H9 (cell line): ENCODE data around the gene VANGL2. TPM values are rescaled to one million over a fixed set of nuclear protein-coding genes. Genes with fewer than 3 reads are reported as not detected.

Experiments used
- DNase-seq: peaks from one replicate; pipeline ENCODE4 v3.0.0-alpha.2; 2017
- H2AFZ ChIP-seq: one replicate; pipeline ENCODE4 v1.6.1; 2013; ENCODE audit warnings: mild to moderate bottlenecking, low read length, control low read depth, moderate library complexity
- H2AK5ac ChIP-seq: 2 replicates; pipeline ENCODE4 v1.6.1; 2013; ENCODE audit warnings: low read length, control low read depth, mixed read lengths; ENCODE audit not compliant: insufficient read length
- H2BK120ac ChIP-seq: one replicate; pipeline ENCODE4 v1.6.1; 2013; ENCODE audit warnings: low read depth, mild to moderate bottlenecking, low read length, control low read depth, inconsistent platforms; ENCODE audit not compliant: poor library complexity, severe bottlenecking
- H2BK12ac ChIP-seq: 2 replicates; pipeline ENCODE4 v1.6.1; 2013; ENCODE audit warnings: low read length, control low read depth, mixed read lengths, low read depth; ENCODE audit not compliant: insufficient read length
- H2BK15ac ChIP-seq: 2 replicates; pipeline ENCODE4 v1.6.1; 2013; ENCODE audit warnings: low read depth, low read length, control low read depth
- H2BK20ac ChIP-seq: one replicate; pipeline ENCODE4 v1.6.1; 2013; ENCODE audit warnings: low read depth, mild to moderate bottlenecking, low read length, control low read depth, inconsistent platforms; ENCODE audit not compliant: poor library complexity, severe bottlenecking
- H2BK5ac ChIP-seq: 2 replicates; pipeline ENCODE4 v1.6.1; 2013; ENCODE audit warnings: low read length, control low read depth, mixed read lengths; ENCODE audit not compliant: insufficient read length
- H3K14ac ChIP-seq: 2 replicates; pipeline ENCODE4 v1.6.1; 2013; ENCODE audit warnings: low read length, control low read depth; ENCODE audit not compliant: insufficient read depth
- H3K18ac ChIP-seq: 2 replicates; pipeline ENCODE4 v1.6.1; 2013; ENCODE audit warnings: low read depth, mild to moderate bottlenecking, mixed read lengths, low read length, control low read depth; ENCODE audit not compliant: insufficient read length
- H3K23ac ChIP-seq: 2 replicates; pipeline ENCODE4 v1.6.1; 2013; ENCODE audit warnings: low read length, control low read depth, mixed read lengths, low read depth; ENCODE audit not compliant: insufficient read length
- H3K23me2 ChIP-seq: 2 replicates; pipeline ENCODE4 v1.6.1; 2013; ENCODE audit warnings: low read depth, mild to moderate bottlenecking, mixed read lengths, low read length, control low read depth; ENCODE audit not compliant: insufficient read length, poor library complexity, severe bottlenecking
- H3K27ac ChIP-seq: 2 replicates; pipeline ENCODE4 v1.5.1; 2013; ENCODE audit warnings: low read length, control low read depth, mixed read lengths, low read depth; ENCODE audit not compliant: insufficient read length
- H3K27me3 ChIP-seq: 2 replicates; pipeline ENCODE4 v1.6.1; 2013; ENCODE audit warnings: low read length, control low read depth, inconsistent platforms; ENCODE audit not compliant: insufficient read depth
- H3K4ac ChIP-seq: 2 replicates; pipeline ENCODE4 v1.6.1; 2013; ENCODE audit warnings: low read depth, mild to moderate bottlenecking, control low read depth, inconsistent platforms, low read length, moderate library complexity
- H3K4me1 ChIP-seq: 2 replicates; pipeline ENCODE4 v1.6.1; 2013; ENCODE audit warnings: low read length, control low read depth, inconsistent platforms; ENCODE audit not compliant: insufficient read depth
- H3K4me2 ChIP-seq: 2 replicates; pipeline ENCODE4 v1.6.1; 2013; ENCODE audit warnings: low read length, control low read depth, mixed read lengths; ENCODE audit not compliant: insufficient read length, insufficient read depth
- H3K56ac ChIP-seq: 2 replicates; pipeline ENCODE4 v1.6.1; 2013; ENCODE audit warnings: low read depth, mild to moderate bottlenecking, mixed read lengths, low read length, control low read depth; ENCODE audit not compliant: insufficient read length
- H3K79me1 ChIP-seq: 2 replicates; pipeline ENCODE4 v1.6.1; 2013; ENCODE audit warnings: low read depth, mild to moderate bottlenecking, moderate library complexity, low read length, control low read depth, inconsistent platforms; ENCODE audit not compliant: insufficient read depth, poor library complexity, severe bottlenecking
- H3K79me2 ChIP-seq: 2 replicates; pipeline ENCODE4 v1.6.1; 2013; ENCODE audit warnings: low read length, control low read depth, inconsistent platforms; ENCODE audit not compliant: insufficient read depth
- H3K9ac ChIP-seq: 2 replicates; pipeline ENCODE4 v1.6.1; 2013; ENCODE audit warnings: low read length, control low read depth, mixed read lengths; ENCODE audit not compliant: insufficient read length; ENCODE audit errors: extremely low read depth
- H3K9me3 ChIP-seq: one replicate; pipeline ENCODE4 v1.6.1; 2013; ENCODE audit warnings: low read depth, low read length, inconsistent platforms; ENCODE audit not compliant: control insufficient read depth
- H3T11ph ChIP-seq: one replicate; pipeline ENCODE4 v1.6.1; 2013; ENCODE audit warnings: mild to moderate bottlenecking, low read length, control low read depth, inconsistent platforms
- H4K20me1 ChIP-seq: one replicate; pipeline ENCODE4 v1.6.1; 2013; ENCODE audit not compliant: control insufficient read depth, insufficient read length, insufficient read depth
- H4K5ac ChIP-seq: 2 replicates; pipeline ENCODE4 v1.6.1; 2013; ENCODE audit warnings: low read depth, mild to moderate bottlenecking, mixed read lengths, low read length, control low read depth; ENCODE audit not compliant: insufficient read length
- H4K8ac ChIP-seq: replicated peaks from 2 replicates; pipeline ENCODE4 v1.6.1; 2013; ENCODE audit warnings: low read length, control low read depth, mixed read lengths, low read depth; ENCODE audit not compliant: insufficient read length
- H4K91ac ChIP-seq: 2 replicates; pipeline ENCODE4 v1.6.1; 2013; ENCODE audit warnings: low read depth, mild to moderate bottlenecking, moderate library complexity, mixed read lengths, low read length, control low read depth; ENCODE audit not compliant: insufficient read length
- H3K27ac Mint-ChIP-seq, 3 experiments: 2 replicates in 2 of 3; 3 replicates in 1 of 3; pipeline ENCODE4 v1.8.0; 2020 to 2021; ENCODE audit warnings: mixed read lengths in 3 of 3, mild to moderate bottlenecking in 1 of 3, moderate library complexity in 1 of 3
- H3K27me3 Mint-ChIP-seq: 2 replicates; pipeline ENCODE4 v1.8.0; 2021; ENCODE audit warnings: low read depth, mild to moderate bottlenecking, moderate library complexity, mixed read lengths
- H3K36me3 Mint-ChIP-seq, 3 experiments: 2 replicates in 2 of 3; 3 replicates in 1 of 3; pipeline ENCODE4 v1.8.0; 2020 to 2021; ENCODE audit warnings: low read depth in 3 of 3, mixed read lengths in 3 of 3; ENCODE audit not compliant: insufficient read depth in 1 of 3
- H3K4me1 Mint-ChIP-seq, 2 experiments: 2 replicates each; pipeline ENCODE4 v1.8.0; 2020; ENCODE audit warnings: mixed read lengths in 2 of 2
- H3K4me3 Mint-ChIP-seq, 2 experiments: 2 replicates in 1 of 2; 3 replicates in 1 of 2; pipeline ENCODE4 v1.8.0; 2020 to 2021; ENCODE audit warnings: mild to moderate bottlenecking in 2 of 2, mixed read lengths in 2 of 2, moderate library complexity in 1 of 2
- H3K9me3 Mint-ChIP-seq, 2 experiments: 2 replicates in 1 of 2; 3 replicates in 1 of 2; pipeline ENCODE4 v1.8.0; 2020; ENCODE audit warnings: mild to moderate bottlenecking in 2 of 2, mixed read lengths in 2 of 2, moderate library complexity in 1 of 2
- CTCF ChIP-seq: fragments of 200-600 bp; sonication (generic); conservative IDR thresholded peaks from 3 replicates; pipeline ENCODE4 v1.8.0; 2021; ENCODE audit warnings: antibody characterized with exemption, mild to moderate bottlenecking
- total RNA-seq: library from RNA; stranded (reverse); gene quantifications from 2 replicates; pipeline ENCODE4 v1.2.1, GENCODE V29; 2021

The VANGL2 gene
- total RNA-seq, 1 experiment from 2014 or later = 58.5 TPM

- H3K79me2 ChIP-seq = no peaks in the 10 kb centered on the region
- H3K4me2 ChIP-seq = no peak overlapping the region
- H4K20me1 ChIP-seq = no peaks in the 10 kb centered on the region
- no peak overlapping the region for H4K91ac ChIP-seq
- H3T11ph ChIP-seq = no peak overlapping the region
- H3K18ac ChIP-seq = no peak overlapping the region
- Mint-ChIP-seq H3K27me3 (no peaks in the 10 kb centered on the region; the same call in 1 of the 2 replicates), H3K9me3 (no peaks in the 10 kb centered on the region), H3K27ac (no peak overlapping the region), H3K36me3 (peaks cover 0 to 10% (median 9%) of the 10 kb centered on the region in 3 experiments; a peak in 5 of 7 replicates), H3K4me3 (no peak overlapping the region), H3K4me1 (peaks cover 0 to 11% of the 10 kb centered on the region in 2 experiments; a peak in 3 of 4 replicates)
- no peak overlapping the region for H3K27ac ChIP-seq
- no peaks in the 10 kb centered on the region for H3K9me3 ChIP-seq
- H3K23ac ChIP-seq = no peak overlapping the region
- H4K8ac ChIP-seq = no peak overlapping the region
- no peak overlapping the region for H3K9ac ChIP-seq
- H2BK5ac ChIP-seq = no peak overlapping the region
- no peak overlapping the region for H3K56ac ChIP-seq
- H2AFZ ChIP-seq = no peak overlapping the region
- no peak for DNase-seq
- no peaks in the 10 kb centered on the region for H3K27me3 ChIP-seq
- H4K5ac ChIP-seq = no peak overlapping the region
- no peak overlapping the region for H2BK15ac ChIP-seq
- H3K4me1 ChIP-seq = no peaks in the 10 kb centered on the region
- H3K23me2 ChIP-seq = no peaks in the 10 kb centered on the region
- H2BK20ac ChIP-seq = no peak overlapping the region
- H3K14ac ChIP-seq = no peak overlapping the region
- H2BK120ac ChIP-seq = no peak overlapping the region
- TF ChIP-seq CTCF = no peak
- no peak overlapping the region for H2AK5ac ChIP-seq
- no peaks in the 10 kb centered on the region for H3K79me1 ChIP-seq
- no peak overlapping the region for H2BK12ac ChIP-seq
- no peak overlapping the region for H3K4ac ChIP-seq
Observed at GRCh38 chr1:160432371-160432786, 32.0 kb downstream of the VANGL2 start.
